ENCODE measurements around the gene BSDC1.

Gene BSDC1

GRCh38 chr1:32332290-32333079, 61.8 kb downstream of the BSDC1 start:
- Histone ChIP-seq H4K20me1 (ENCODE audit: insufficient read depth, low read length) (peaks cover 60% of the 10 kb centered on the region), H3K9ac (ENCODE audit: low read depth, low read length) (no peak overlapping the region; the same call in 1 of the 2 replicates), H3K4me2 (ENCODE audit: insufficient read depth, low read length) (peak overlapping the region; percentile 94; the same call in 1 of the 2 replicates), H3K79me2 (ENCODE audit: insufficient read depth, low read length) (peaks cover 46% of the 10 kb centered on the region), H3K4me3 (ENCODE audit: low read depth in 1 of 2, low read length in 2 of 2) (no peak overlapping the region), H3K4me1 (ENCODE audit: insufficient read depth, low read length) (peaks cover 35% of the 10 kb centered on the region), H3K27me3 (ENCODE audit: insufficient read depth, low read length, poor library complexity) (no peaks in the 10 kb centered on the region), H3K36me3 (ENCODE audit: insufficient read depth, low read length) (peaks cover 76% of the 10 kb centered on the region), H2AFZ (ENCODE audit: low read depth, low read length) (no peak overlapping the region), H3K9me3 (ENCODE audit: insufficient read depth, low read length, severe bottlenecking) (no peaks in the 10 kb centered on the region), H3K27ac (ENCODE audit: low read length) (0 out of 2 replicates have a peak overlapping the region, but pooled peaks have one; percentile 23)
- TF ChIP-seq CTCF (IDR thresholded peaks at IDR 0.05; ENCODE audit: borderline replicate concordance, extremely low read depth, low read length, poor library complexity, severe bottlenecking) (no peak), EZH2 (IDR thresholded peaks at IDR 0.05; ENCODE audit: borderline replicate concordance, low read depth, low read length, severe bottlenecking) (no peak)
- DNase-seq: peak; percentile 20
- no peak for ATAC-seq (ENCODE audit: insufficient read depth, low read depth)

- peaks cover 85% of the 10 kb centered on the region for H3K36me3 ChIP-seq (ENCODE audit: insufficient read depth, low read length)
- H3K27ac ChIP-seq (ENCODE audit: low read length): no peak overlapping the region
- ATAC-seq (ENCODE audit: insufficient read depth, low read depth) (no peak), DNase-seq (no peak)
- H3K9ac ChIP-seq (ENCODE audit: low read depth, low read length): no peak overlapping the region
- H3K9me3 ChIP-seq (ENCODE audit: insufficient read depth, low read length, severe bottlenecking): no peaks in the 10 kb centered on the region
- peaks cover 46% of the 10 kb centered on the region for H3K79me2 ChIP-seq (ENCODE audit: insufficient read depth, low read length)
- no peak overlapping the region for H2AFZ ChIP-seq (ENCODE audit: low read depth, low read length)
- H3K27me3 ChIP-seq (ENCODE audit: insufficient read depth, low read length, poor library complexity): no peaks in the 10 kb centered on the region
- TF ChIP-seq CTCF (IDR thresholded peaks at IDR 0.05; ENCODE audit: borderline replicate concordance, extremely low read depth, low read length, poor library complexity, severe bottlenecking) (no peak), EZH2 (IDR thresholded peaks at IDR 0.05; ENCODE audit: borderline replicate concordance, low read depth, low read length, severe bottlenecking) (no peak)
- H3K4me3 ChIP-seq (ENCODE audit: low read depth in 1 of 2, low read length in 2 of 2): no peak overlapping the region
- peaks cover 53% of the 10 kb centered on the region for H4K20me1 ChIP-seq (ENCODE audit: insufficient read depth, low read length)
- peaks cover 25% of the 10 kb centered on the region for H3K4me1 ChIP-seq (ENCODE audit: insufficient read depth, low read length)
- H3K4me2 ChIP-seq (ENCODE audit: insufficient read depth, low read length): no peak overlapping the region
Observed at GRCh38 chr1:32331549-32331948, 62.7 kb downstream of the BSDC1 start.

GRCh38 chr1:32330558-32331151, 63.6 kb downstream of the BSDC1 start:
- Histone ChIP-seq H3K4me1 (ENCODE audit: insufficient read depth, low read length) (peaks cover 21% of the 10 kb centered on the region), H3K79me2 (ENCODE audit: insufficient read depth, low read length) (peaks cover 43% of the 10 kb centered on the region), H3K4me3 (ENCODE audit: low read depth in 1 of 2, low read length in 2 of 2) (no peak overlapping the region), H3K4me2 (ENCODE audit: insufficient read depth, low read length) (no peak overlapping the region), H3K9ac (ENCODE audit: low read depth, low read length) (no peak overlapping the region), H2AFZ (ENCODE audit: low read depth, low read length) (no peak overlapping the region), H3K27me3 (ENCODE audit: insufficient read depth, low read length, poor library complexity) (no peaks in the 10 kb centered on the region), H3K27ac (ENCODE audit: low read length) (no peak overlapping the region), H3K36me3 (ENCODE audit: insufficient read depth, low read length) (peaks cover 92% of the 10 kb centered on the region), H4K20me1 (ENCODE audit: insufficient read depth, low read length) (peaks cover 51% of the 10 kb centered on the region), H3K9me3 (ENCODE audit: insufficient read depth, low read length, severe bottlenecking) (no peaks in the 10 kb centered on the region)
- TF ChIP-seq CTCF (IDR thresholded peaks at IDR 0.05; ENCODE audit: borderline replicate concordance, extremely low read depth, low read length, poor library complexity, severe bottlenecking) (no peak), EZH2 (IDR thresholded peaks at IDR 0.05; ENCODE audit: borderline replicate concordance, low read depth, low read length, severe bottlenecking) (no peak)
- ATAC-seq (ENCODE audit: insufficient read depth, low read depth): no peak
- DNase-seq: no peak

Data from DND-41 (cell line).